Measurements from ENCODE around the gene CCDC57. TPM values are rescaled to one million over a fixed set of nuclear protein-coding genes. Genes with fewer than 3 reads are reported as not detected.

CCDC57 gene
- total RNA-seq, 1 donor from 2014 or later, result 15.0 TPM

- no peak for DNase-seq (ENCODE audit: low spot score)
- Histone ChIP-seq H3K9me3 (ENCODE audit: low read depth) (no peaks in the 10 kb centered on the region), H3K4me2 (no peak overlapping the region), H3K9ac (no peak overlapping the region), H3K79me2 (ENCODE audit: low read depth) (no peaks in the 10 kb centered on the region), H3K36me3 (no peaks in the 10 kb centered on the region), H2AFZ (replicated peaks) (no peak overlapping the region), H3K4me1 (peaks cover 9% of the 10 kb centered on the region), H3F3A (ENCODE audit: low read depth) (no peaks in the 10 kb centered on the region), H3K27me3 (no peaks in the 10 kb centered on the region), H4K20me1 (ENCODE audit: low read depth) (no peaks in the 10 kb centered on the region), H3K4me3 (no peak overlapping the region), H3K27ac (no peak overlapping the region)
- Mint-ChIP-seq H3K4me1 (peaks cover 14% of the 10 kb centered on the region), H3K9me3 (no peaks in the 10 kb centered on the region), H3K27ac (no peak overlapping the region), H3K27me3 (ENCODE audit: insufficient read depth, low read depth) (peaks cover 10% of the 10 kb centered on the region), H3K36me3 (peaks cover 8% of the 10 kb centered on the region), H3K4me3 (no peak overlapping the region)
- no peak for TF ChIP-seq CTCF (IDR thresholded peaks at IDR 0.05)
- no peak for TF ChIP-seq EZH2phosphoT487 (IDR thresholded peaks at IDR 0.05)
- TF ChIP-seq EZH2 (IDR thresholded peaks at IDR 0.05), result no peak
Measured at GRCh38 chr17:82112181-82112913, 100.3 kb downstream of the CCDC57 start.

GRCh38 chr17:82110298-82110697, 102.3 kb downstream of the CCDC57 start:
- H2AFZ ChIP-seq (replicated peaks), result no peak overlapping the region
- peaks cover 8% of the 10 kb centered on the region for H3F3A ChIP-seq (ENCODE audit: low read depth)
- no peak overlapping the region for H3K9ac ChIP-seq
- H3K36me3 Mint-ChIP-seq, result peaks cover 8% of the 10 kb centered on the region
- H3K27ac Mint-ChIP-seq, result no peak overlapping the region
- no peaks in the 10 kb centered on the region for H3K27me3 ChIP-seq
- no peaks in the 10 kb centered on the region for H3K9me3 ChIP-seq (ENCODE audit: low read depth)
- H3K27me3 Mint-ChIP-seq (ENCODE audit: insufficient read depth, low read depth), result peaks cover 12% of the 10 kb centered on the region
- no peaks in the 10 kb centered on the region for H3K9me3 Mint-ChIP-seq
- H3K4me3 ChIP-seq, result no peak overlapping the region
- peaks cover 11% of the 10 kb centered on the region for H3K4me1 ChIP-seq
- no peak overlapping the region for H3K4me3 Mint-ChIP-seq
- no peaks in the 10 kb centered on the region for H3K36me3 ChIP-seq
- TF ChIP-seq CTCF (IDR thresholded peaks at IDR 0.05), result no peak
- H3K4me2 ChIP-seq, result no peak overlapping the region
- H3K27ac ChIP-seq, result no peak overlapping the region
- no peaks in the 10 kb centered on the region for H3K79me2 ChIP-seq (ENCODE audit: low read depth)
- DNase-seq (ENCODE audit: low spot score), result no peak
- peaks cover 20% of the 10 kb centered on the region for H3K4me1 Mint-ChIP-seq
- H4K20me1 ChIP-seq (ENCODE audit: low read depth), result no peaks in the 10 kb centered on the region

- Histone ChIP-seq H3F3A (ENCODE audit: low read depth) (peaks cover 21% of the 10 kb centered on the region), H3K27ac (no peak overlapping the region), H3K9me3 (ENCODE audit: low read depth) (no peaks in the 10 kb centered on the region), H4K20me1 (ENCODE audit: low read depth) (no peaks in the 10 kb centered on the region), H3K4me1 (peaks cover 21% of the 10 kb centered on the region), H3K79me2 (ENCODE audit: low read depth) (no peaks in the 10 kb centered on the region), H3K27me3 (no peaks in the 10 kb centered on the region), H3K4me3 (no peak overlapping the region), H3K4me2 (no peak overlapping the region), H3K9ac (no peak overlapping the region), H2AFZ (replicated peaks) (no peak overlapping the region), H3K36me3 (no peaks in the 10 kb centered on the region)
- peaks cover 7% of the 10 kb centered on the region for H3K36me3 Mint-ChIP-seq
- H3K9me3 Mint-ChIP-seq, result no peaks in the 10 kb centered on the region
- TF ChIP-seq EZH2phosphoT487 (IDR thresholded peaks at IDR 0.05) (no peak), CTCF (IDR thresholded peaks at IDR 0.05) (no peak)
- no peak for DNase-seq (ENCODE audit: low spot score)
- H3K4me3 Mint-ChIP-seq, result peak overlapping the region; percentile 27
- peaks cover 11% of the 10 kb centered on the region for H3K27me3 Mint-ChIP-seq (ENCODE audit: insufficient read depth, low read depth)
- peak overlapping the region; percentile 74 for H3K27ac Mint-ChIP-seq
- H3K4me1 Mint-ChIP-seq, result peaks cover 26% of the 10 kb centered on the region
Measured at GRCh38 chr17:82108961-82109475, 103.6 kb downstream of the CCDC57 start.
